OCI-M2 (cell line): ENCODE data around the gene MACF1.
"Not testable (repeated sequence)": the region's sequence is repeated elsewhere in the genome, so short reads cannot be mapped to it uniquely, and the experiment has no call there.

Experiments used
- DNase-seq: peaks from one replicate; lab custom pipeline; 2025; ENCODE audit not compliant: unreplicated experiment; lab: John Stamatoyannopoulos, UW

The MACF1 gene, protein sequence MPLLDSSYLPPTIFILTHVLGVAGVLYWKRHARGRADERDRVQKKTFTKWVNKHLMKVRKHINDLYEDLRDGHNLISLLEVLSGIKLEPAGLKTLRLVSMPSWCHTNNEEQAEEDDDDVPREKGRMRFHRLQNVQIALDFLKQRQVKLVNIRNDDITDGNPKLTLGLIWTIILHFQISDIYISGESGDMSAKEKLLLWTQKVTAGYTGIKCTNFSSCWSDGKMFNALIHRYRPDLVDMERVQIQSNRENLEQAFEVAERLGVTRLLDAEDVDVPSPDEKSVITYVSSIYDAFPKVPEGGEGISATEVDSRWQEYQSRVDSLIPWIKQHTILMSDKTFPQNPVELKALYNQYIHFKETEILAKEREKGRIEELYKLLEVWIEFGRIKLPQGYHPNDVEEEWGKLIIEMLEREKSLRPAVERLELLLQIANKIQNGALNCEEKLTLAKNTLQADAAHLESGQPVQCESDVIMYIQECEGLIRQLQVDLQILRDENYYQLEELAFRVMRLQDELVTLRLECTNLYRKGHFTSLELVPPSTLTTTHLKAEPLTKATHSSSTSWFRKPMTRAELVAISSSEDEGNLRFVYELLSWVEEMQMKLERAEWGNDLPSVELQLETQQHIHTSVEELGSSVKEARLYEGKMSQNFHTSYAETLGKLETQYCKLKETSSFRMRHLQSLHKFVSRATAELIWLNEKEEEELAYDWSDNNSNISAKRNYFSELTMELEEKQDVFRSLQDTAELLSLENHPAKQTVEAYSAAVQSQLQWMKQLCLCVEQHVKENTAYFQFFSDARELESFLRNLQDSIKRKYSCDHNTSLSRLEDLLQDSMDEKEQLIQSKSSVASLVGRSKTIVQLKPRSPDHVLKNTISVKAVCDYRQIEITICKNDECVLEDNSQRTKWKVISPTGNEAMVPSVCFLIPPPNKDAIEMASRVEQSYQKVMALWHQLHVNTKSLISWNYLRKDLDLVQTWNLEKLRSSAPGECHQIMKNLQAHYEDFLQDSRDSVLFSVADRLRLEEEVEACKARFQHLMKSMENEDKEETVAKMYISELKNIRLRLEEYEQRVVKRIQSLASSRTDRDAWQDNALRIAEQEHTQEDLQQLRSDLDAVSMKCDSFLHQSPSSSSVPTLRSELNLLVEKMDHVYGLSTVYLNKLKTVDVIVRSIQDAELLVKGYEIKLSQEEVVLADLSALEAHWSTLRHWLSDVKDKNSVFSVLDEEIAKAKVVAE (N-terminal part only)

DNA sequence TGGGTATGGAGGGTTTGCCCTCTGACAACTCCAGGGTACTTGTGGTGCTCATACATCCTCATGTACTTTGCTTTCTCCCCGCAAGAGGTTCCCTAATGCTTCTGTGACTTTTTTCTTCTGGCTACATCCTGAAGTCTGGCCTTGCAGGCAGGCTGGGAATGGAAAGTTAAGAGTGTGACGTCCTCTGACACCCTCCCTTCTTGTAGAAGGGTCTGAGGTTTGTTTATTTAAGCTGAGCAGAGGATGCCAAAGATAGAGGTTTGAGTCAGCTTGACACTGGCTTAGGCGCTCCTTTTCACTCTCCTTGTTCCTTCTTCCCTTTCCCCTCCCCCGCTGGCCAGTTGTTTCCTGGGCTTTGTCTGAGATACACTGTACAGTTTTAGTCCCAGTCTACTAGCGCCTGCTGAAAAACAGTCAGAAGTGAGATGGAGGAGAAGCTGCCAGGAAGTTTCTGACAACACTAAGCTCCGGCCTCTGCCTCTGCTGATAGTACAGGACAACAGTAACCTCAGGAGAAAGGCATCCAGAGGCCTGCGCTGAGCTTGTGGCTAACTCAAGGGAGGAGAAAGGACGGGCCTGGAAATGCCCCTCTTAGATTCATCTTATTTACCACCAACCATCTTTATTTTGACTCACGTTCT lies at the start of gene MACF1:
Gene MACF1 (plus strand): TSS at position 255 of the 641 bp plus-strand sequence. CDS start 328 bp downstream, at position 583.
- peak; percentile 56 for DNase-seq

DNA sequence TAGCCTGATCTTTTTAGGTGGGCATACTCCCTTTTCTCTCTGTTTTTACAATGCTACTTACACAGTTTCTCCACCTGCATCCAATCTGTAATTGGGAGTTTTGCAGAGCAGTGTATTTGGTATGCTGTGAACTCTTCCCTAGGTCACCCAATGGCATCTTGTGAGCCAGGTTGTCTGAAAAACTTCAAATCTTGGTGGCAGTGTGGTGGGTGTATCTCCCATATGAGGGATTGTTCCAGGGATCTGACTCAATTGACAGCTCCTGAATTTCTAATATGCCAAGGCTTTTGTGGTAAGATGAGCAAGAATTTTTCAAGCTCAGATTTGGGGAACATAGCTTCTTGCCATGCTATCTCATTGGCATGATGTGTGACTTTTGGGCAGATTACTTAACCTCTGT lies 47.2 kb upstream of the MACF1 start:
- no peak for DNase-seq

DNA sequence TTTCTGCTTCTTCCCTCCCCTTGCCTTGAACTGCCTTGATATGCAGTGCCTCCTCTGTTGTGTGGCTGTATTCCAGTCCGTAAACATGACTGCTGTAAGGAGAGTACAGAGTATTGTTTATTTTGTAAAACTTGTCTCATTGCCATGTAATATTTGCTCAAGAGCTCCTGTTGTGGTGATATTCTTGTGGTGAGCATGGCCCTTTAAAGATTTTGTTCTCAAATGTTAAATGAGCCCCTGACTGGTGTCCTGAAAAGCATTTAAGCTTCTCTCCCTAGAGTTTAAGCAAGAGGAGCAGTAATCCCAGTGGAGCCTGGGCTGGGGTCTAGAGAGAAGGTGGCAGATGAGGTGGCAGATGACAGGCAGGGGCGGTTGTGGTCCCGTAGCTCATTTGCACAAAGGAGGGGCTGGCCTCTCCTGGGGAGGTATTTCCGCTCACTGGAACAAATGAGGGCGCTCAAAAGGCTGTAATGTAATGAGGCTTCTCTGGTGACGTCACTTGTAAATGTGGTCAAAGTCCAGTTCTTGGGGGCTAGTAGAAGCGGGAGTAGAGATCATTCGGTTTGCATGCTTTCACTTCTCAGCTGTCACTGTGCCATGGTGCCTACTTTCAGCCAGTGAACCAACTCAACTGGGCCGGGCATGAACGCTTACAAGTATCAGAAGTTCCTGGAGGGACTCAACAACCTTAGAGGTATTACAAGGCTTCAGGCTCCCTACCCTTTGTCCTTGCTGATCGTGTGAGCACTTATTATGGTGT lies 46.0 kb upstream of the MACF1 start:
- no peak for DNase-seq

DNA sequence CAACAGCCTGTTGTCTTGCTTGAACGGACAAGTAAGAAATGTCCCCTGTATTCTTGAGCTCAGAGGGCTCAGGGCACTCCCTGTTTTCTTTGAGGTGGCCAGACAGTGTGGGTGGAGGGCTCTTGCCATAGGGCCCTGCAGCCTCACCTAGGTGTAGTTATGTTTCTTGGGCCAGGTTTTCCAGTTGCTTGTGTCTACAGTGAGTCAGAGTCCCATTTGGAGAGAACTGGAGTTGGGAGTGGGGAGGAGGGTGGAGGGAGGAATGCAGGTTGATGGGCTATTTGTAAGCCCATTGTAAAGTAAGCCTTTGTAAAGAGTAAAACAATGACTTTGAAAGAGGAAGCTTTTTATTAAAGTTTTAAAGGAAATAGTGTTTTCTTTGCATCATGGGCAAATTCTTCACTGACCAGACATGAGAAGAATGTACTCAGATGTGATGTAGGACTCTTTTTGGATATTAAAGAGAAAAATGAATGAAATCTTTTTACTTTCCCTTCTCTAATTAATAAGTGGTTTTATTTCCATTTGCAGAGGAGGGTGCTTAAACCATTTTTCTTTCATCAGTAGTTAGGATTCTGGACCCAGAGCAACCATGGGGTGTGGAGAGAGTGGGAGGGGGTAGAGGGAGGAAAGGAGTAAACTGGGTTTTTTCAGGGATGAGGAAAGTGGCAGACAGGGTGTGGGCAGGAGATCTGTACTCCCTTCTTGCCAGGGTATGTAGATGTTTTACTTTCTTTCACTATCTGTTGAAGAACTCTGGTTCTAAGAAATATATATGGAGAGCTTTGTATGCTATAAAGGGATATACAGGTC lies 45.1 kb upstream of the MACF1 start:
- DNase-seq = no peak

DNA sequence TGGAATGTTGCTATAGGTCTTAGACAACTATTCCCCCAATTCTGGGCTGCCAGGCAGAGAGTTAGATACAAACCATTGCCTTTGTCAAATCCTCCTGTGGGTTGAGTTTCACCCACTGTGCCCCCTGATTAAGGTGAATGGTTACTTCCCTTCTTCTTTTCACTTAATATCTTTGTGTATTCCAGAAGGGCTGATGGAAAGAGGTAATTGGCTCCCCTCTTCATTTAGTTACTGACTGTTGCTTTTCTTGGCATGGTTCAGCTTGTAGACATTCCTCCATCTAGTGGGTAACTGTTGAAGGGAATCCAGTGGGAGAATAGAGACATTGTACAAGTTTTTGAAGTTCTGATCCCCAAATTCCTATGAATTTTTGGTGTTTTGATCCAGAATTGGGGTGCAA lies 43.8 kb upstream of the MACF1 start:
- DNase-seq = no peak

DNA sequence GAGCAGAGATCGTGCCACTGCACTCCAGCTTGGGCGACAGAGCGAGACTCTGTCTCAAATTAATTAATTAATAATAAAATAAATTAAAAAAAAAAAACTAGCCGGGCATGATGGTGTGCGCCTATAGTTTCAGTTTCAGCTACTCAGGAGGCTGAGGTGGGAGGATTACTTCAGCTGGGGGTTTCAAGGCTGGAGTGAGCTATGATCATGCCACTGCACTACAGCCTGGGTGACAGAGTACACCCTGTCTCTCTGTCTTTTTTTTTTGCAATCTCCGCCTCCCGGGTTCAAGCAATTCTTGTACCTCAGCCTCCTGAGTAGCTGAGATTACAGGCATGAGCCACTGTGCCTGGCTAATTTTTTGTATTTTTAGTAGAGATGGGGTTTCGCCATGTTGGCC lies 42.7 kb upstream of the MACF1 start:
- DNase-seq = not testable (repeated sequence)

DNA sequence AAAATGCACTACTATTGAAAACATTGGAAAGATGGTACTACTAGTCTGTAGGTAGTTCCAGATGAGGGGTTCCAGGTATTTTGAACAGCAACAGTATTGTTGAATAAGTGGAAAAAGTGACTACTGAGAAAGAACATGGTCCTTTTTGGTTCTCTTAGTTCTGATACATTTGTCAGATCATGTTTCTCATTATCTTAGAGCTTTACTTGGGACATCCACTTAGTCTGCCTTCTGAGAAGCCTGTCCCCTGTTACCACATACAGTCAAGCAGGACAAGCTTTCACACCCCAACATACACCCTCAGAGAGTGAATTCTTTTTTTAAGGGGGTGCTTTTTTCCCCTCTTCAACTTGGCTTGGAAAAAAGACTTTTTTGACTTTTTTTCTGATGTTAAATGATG lies 41.0 kb upstream of the MACF1 start:
- no peak for DNase-seq

DNA sequence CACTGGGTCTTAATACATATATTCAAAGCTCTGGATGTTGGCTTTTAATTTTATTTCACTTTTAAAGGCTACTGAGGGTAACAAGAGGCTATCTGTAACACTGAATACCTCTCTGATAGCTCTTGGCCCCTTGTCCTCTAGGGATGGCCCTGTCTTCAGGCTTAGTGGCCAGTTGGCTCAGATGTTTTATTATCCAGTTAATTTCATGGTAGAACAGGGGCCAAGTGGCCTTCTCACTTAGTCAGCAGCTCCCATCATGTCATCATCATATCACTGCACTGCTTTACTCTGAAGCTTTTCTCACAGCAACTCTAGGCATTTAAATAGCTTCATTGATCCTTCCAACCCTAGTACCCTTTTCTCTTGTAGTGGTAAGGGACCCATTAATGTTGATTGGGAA lies 40.2 kb upstream of the MACF1 start:
- no peak for DNase-seq

DNA sequence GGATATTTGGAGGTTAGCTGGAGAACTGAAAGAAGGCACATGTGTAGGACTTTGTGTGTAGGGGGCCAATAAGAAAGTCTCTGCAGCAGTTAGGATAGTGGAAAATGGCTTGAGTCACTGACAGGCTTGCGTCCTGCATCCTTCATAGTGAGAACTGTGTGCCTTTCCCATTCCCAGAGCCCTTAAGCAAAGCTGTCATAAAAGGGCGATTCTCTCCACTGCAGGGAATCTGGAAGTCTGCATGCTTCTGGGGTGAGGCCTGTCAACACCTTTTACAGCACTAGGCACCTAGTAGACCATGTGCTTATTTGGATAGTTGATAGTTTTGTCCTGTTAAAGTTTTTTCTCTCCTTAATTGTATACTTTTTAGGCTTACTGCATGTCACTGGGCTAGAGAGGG lies 39.4 kb upstream of the MACF1 start:
- DNase-seq = no peak

DNA sequence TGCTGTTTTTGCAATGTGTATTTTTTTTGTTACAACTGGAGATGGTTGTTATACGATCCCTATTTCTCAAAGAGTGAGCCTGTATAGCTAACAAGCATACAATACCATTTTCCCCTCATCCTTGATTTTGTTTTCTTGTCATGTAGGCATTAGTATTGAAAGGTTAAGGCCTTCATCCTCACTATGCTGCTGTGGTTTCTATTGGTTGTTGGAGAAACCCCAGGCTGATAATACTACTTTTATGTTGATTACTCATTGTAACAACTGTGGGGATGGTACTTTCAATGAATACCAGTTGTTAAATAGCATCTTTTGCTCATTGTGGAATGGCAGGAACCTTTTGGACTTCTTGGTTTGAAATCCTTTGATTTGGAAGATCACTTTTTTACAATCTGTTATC lies 39.0 kb upstream of the MACF1 start:
- no peak for DNase-seq

DNA sequence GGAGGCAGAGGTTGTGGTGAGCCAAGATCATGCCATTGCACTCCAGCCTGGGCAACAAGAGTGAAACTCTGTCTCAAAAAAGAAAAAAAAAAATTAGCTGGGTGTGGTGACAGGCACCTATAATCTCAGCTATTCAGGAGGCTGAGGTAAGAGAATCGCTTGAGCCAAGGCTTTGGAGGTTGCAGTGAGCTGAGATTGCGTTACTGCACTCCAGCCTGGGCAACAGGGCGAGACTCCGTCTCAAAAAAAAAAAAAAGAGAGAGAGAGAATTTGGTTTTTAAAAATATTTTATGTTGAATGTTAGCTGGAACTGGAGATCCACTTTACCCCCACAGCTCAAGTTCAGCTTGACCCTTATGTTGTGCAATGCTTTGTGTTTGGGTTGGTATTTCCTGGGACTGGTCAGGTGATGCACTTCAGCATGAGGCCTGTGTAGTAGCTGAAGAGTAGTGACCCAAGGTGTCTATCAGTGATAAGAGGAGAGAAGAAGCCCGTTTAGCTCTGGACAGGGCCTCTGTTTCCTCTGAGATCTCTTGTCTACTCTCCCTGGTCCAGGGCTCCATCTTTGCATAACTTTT lies 36.8 kb upstream of the MACF1 start:
- peak; percentile 64 for DNase-seq

DNA sequence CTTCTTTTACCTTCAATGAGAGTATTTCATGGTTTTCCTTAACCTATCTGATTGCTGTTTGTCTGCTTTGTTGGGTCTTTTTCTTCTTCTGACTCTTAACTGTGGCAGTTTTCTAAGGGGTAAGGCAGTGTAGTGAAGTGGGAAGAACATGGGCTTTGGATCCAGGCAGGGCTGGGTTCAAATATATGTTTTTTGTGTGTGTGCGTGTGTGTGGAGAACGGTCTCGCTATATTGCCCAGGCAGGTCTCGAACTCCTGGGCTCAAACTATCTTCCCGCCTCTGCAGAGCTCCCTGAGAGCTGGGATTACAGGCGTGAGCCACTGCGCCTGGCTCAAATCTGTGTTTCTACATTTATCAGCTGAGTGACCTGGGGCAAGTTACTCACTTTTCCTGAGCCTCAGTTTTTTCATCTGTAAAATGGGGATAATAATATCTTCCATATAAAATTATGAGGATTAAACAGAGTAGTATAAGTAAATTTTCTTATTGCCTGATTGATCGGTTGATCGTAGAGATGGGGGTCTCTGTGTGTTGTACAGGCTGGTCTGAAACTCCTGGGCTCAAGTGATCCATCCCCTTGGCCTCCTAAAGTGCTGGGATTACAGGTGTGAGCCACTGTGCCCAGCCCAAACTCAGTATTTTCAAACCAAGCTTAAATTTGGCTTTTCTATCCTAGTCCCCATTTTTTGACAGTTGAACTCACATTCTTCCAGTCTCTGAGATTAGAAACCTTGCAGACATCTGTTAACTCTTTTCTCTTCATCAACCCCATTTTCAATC lies 36.0 kb upstream of the MACF1 start:
- no peak for DNase-seq

DNA sequence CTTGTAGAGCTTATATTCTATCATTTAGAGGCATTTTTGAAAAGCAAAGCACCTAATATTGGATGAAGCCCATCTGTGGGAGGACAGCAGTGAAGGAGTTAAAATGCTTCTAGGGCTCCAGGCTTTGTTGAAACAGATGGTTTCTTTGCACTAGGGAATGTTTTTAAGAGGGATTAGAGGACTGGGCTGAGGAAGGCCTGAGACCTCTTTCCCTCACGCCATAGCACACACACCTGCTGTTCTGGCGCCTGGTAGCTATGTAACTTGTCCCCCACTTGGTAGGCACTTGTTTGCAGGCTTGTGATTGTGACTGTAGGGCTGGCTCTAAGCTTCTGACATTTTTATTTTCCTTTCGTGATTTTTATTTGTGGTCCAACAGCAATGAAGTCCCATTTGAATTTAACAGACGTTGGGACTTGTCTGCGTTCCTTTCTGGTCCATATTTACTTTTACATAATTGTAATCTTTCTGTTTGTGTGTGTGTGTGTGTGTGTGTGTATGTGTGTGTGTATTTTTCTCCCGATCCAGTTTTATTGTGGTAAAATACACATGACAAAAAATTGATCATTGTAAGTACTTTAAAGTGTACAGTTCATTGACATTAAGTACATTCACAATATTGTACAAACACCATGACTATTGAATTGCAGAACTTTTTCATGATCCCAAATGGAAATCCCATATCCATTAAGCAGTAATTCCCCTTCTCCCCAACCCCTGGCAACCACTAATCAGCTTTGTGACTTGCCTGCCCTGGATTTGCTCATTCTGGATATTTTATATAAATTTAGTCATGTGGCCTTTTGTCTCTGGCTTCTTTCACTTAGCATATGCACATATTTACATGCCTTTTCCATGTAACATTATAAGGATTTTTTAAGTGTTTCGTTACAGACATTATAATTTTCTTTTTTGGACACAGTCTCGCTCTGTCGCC lies 33.5 kb upstream of the MACF1 start:
- DNase-seq = no peak

DNA sequence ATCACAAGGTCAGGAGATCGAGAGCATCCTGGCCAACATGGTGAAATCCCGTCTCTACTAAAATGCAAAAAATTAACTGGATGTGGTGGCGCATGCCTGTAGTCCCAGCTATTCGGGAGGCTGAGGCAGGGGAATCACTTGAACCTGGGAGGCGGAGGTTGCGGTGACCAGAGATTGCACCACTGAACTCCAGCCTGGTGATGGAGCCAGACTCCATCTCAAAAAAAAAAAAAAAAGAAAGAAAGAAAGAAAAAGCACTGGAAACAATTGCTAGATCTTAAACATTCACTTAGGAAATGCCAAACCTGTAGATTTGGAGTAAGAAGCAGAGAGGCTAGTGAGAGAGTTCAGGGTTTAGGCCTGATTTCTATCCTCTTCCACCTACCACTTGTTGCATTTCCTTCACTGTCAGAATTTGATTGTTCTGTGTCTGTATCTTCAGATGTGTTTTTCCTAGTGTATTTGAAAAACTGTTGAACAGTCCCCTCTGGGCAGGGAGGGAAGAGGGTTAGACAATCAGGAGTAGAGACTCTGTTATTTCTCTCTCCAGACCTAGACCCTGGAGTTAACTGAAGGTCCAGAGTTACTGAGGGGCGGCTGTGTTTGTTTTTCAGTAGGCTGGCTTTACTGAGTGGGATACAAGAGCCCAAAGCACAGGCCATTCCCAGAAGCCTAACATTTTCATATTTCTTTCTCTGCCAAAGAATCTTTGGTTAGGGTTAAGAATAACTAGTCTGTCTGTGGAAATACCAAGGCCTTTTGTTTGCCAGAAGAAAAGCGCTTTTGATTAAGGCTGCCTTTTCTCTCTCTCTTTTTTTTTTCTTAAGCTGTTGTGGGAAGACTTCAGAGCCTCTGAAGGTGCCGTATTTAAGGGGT lies 31.1 kb upstream of the MACF1 start:
- DNase-seq = no peak

DNA sequence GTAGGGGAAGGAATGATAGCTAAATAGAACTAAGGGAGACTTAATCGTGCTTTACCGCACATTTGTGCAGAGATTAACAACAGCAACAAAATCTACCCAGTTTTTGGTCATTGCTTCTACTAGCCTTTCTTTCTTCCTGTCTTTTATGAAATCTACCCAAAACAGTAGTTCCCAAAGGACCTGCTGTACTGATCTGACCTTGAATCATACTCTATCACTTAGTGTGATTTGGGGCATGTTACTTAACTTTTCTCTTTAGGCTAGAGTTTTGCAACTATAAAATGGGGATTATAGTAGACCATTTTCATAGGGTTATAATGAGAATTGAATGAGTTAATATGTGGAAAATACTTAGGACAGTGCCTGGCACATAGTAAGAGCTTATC lies 30.5 kb upstream of the MACF1 start:
- no peak for DNase-seq

DNA sequence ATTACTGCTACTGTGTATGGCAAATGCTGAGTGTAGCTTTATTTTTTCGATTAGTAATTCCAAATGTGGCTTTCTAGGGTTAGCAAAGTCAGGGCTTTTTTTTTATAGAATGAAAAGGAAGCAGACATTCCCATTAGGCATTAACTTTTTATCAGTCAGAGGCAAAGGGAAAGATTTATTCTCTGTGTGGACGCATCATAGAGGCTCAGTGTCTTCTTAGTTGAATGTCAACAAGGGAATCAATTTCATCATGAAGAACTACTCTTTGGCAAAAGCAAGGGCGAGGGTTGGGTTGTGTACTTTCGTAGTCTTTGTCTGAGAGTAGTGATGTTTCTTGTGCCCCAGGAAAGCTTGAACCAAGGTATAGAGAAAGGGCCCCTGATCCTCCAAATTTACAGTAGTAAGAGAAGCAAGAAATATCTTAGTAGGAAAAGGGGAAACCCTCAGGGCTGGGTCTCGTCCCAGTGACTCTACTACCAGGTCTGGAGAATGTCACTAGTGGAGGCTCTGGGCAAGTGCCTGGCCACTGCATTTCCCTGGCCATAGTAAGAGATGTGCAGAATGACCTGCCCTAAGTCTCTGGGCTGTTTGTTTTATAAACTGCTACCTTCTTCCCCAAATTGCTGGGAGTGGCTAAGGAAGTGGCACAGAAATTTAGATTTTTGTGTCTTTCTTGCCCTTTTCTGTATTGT lies 30.0 kb upstream of the MACF1 start:
- DNase-seq = no peak
